DMS114 treated with DMSO at 0.1 percent for 48 hours (cell line): ENCODE data around the gene RASGRP2.

Experiments used
- DNase-seq: peaks from one replicate; lab custom pipeline; 2025; ENCODE audit not compliant: unreplicated experiment; lab: John Stamatoyannopoulos, UW

RASGRP2 gene

DNA sequence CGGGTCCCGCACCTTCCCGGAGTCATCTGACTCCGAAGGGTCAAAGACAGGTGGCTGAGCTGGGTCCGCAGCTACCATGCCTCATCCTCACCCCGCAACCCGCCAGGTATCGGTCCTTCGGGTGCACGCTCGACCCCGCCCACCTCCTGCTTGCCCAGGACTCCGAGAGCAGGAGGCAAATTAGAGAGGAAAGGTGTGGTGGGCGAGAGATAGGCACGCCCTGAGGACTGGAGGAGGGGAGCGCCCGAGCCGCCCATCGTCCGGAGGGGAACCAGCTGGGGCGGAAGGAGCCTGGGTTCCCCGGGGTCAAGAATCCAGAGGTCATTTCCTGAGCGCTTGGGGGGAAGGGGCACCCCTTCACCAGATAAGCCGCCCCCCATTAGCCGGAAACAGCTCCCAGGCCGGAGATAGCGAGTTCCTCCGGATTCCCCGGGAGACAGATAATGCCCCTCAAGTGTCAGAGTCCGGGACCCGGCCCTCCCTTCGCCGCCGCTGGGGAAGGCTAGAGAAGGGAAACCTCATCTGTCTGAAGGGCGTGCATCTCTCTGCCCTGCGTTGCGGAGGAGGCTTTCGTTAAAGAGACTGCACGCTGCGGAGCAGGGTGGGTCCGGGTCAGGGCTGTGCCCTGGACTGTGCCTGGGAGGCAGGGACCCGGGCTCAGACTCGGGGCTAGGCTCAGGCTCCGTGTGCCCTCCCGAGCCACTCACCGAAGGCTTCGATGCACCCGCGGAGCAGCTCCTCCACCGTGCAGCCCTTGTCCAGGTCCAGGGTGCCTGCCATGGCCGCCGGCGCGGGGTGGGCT lies 1.7 kb downstream of the RASGRP2 start:
- no peak for DNase-seq

DNA sequence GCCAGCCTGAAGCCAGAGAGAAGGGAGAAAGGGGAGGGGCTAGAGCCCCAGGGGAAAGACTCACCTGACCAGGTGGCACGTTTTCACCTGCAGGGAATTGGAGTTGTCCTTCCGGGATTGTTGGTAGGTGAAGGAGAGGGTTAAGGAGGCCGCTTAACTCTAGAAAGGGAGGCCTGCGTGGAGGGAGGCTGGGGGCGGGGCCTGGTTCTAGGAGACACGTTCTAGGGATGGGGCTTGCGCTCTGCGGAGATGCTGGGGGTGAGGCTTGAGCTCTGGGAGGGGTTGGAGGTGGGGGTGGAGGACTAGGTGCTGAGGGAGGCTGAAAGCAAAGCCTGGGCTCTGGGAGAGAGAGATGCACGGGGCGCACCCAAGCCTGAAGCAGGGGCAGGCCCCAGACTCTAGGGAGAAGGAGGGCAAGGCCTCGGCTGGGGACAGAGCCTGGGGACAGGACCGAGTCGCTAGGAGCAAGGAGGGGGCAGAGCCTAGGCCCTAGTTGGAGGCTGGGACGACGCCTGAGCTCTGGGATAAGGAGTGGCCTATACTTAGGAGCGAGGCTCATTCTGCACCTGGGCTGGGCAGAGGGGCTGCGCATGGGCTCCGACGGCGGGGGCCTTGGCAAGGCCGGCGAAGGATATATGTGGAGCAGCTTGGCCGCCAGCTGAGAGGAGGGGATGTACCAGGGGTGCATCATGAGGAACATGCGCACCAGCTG lies 2.4 kb downstream of the RASGRP2 start:
- DNase-seq, result no peak

DNA sequence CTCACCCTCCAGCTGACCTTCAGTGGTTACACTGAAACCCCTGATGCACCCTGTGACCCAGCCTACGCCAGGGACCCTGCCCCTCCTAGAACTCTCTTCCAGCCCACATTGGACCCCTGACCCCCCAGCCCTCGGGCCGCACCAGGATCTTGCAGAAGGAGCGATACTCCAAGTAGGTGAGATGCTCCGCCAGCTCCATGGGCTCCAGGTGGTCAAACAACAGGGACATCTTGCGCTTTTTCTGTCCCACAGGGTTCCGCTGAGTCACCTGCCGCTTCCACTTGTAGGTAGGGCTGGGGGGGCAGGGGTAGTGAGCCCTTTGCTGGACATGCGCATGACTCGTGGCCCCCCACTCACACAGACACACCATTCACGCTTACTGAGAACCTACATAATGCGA lies 4.1 kb downstream of the RASGRP2 start:
- DNase-seq, result no peak

DNA sequence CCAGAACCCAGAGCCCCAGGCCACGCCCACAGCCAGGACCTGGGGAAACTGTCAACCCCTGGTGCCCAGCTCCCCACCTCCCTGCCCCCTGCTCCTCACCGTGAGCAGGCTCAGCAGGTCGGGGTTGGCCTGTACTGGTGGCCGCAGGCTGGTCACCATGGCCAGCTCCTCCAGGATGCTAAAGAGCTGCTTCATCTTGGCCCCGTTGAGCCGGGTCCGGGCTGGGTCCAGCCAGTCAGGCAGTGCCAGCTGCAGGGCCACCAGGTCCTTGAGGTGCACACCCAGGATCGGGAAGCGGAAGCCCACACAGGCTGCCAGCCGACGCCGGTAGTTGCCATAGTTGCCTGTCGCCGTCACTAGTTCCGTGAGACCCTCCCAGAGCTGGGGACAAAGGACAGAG lies 7.3 kb downstream of the RASGRP2 start:
- no peak for DNase-seq

DNA sequence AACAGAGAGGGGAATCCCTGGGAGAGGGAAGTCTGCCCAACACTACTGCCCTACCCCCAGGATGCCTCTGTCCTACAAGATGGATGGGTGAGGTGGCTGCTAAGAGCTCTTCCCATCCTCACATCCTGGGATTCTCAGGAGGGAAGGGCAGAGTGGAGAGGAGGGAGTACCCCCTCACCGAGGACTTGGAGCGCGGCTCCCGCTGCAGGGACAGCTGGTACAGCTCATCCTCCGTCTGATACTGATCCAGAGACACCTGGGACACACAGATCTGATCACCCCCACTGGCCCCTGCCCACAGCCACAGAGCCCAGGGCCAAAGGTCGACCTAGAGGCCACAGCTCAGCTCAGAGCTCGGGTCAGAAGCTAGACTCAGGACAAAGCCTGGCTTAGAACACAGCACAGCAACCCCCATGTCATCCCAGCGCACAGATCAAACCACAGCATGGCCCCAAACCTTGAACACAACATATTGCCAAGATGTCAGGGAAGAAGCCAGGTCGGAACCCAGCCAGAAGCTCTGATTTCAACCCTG lies 8.2 kb downstream of the RASGRP2 start:
- DNase-seq, result no peak

DNA sequence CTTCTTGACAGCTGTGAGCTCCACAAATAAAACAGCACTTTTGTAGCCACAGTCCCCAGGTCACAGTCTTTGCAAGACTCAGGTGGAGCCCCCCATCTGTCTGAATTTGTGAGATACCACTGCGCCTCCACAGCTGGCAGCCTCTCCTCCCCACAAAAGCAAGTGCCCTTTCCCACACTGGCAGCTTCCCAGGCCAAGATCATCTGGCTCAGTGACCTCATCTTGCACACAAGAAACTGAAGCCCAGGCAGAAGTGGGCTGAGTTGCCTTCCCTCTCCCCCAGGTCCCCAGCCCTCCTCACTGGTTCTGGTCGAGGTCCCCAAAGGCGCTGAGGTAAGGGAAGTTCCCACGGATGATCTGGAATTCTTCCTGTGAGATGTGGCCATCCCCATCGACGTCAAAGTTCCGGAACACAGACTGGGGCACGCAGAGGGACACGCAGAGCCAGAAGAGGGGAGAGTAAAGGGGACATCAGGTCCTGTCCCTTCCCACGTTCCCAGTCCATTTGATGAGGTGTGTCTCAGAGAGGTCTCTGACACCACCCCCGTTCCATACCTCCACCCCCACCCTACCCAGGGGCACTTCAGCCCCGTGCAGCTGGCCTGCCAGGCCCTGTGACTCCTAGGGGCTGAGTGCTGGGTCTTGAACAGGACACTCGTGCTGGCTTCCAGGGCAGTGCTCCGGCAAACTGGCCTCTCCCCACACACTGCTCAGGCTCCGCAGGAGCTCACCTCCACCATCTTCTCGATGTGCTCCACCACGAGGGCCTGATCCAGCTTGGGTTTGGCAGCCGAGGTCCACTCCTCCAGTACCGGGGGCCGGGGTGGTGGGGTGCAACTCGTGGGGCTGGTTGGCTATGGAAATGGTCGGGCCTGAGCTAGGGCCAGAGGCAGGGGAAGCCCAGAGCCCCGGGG lies 8.9 kb downstream of the RASGRP2 start:
- no peak for DNase-seq

DNA sequence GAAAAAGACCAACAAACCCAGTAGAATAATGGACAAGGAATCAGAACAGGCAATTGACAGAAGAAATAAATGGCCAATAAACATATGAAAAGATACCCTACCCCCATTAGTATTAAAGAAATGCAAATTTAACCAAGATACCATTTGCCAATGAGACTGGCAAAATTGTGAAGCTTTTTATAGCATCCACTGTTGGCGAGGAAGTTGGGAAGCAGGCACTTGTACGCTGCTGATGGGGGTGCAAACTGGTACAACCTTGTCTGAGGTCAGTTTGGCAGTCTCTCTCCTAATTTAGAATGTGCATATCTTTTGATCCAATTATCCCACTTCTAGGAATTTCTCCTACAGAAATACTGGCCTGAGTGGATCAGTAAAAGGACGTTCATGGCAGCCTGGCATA lies 12.3 kb downstream of the RASGRP2 start:
- no peak for DNase-seq

DNA sequence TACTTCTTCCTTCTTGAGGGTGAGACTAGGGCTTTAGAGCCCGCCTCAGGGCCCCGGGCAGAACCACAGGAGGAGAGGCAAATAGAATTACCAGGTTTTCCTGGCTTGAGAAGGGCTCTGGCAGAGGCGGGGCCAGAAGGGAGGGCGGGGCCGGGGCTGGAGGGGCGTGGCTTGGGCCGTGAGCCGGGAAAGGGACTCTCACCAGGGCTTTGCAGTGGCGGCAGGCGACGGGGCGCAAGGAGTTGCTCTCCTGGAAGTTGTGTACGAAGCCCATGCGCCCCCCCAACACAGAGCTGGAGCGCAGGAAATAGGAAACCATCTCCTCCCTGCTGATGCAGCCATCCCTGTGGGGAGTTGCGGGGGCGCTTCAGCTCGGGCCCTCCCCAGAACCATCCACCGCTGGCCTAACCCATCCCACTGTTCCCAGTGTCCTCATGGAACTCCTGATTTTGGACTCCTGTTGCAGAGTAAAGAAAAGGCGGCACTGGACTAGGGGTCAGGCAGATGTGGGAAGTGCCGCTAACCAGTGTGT lies 14.0 kb downstream of the RASGRP2 start:
- DNase-seq, result no peak

DNA sequence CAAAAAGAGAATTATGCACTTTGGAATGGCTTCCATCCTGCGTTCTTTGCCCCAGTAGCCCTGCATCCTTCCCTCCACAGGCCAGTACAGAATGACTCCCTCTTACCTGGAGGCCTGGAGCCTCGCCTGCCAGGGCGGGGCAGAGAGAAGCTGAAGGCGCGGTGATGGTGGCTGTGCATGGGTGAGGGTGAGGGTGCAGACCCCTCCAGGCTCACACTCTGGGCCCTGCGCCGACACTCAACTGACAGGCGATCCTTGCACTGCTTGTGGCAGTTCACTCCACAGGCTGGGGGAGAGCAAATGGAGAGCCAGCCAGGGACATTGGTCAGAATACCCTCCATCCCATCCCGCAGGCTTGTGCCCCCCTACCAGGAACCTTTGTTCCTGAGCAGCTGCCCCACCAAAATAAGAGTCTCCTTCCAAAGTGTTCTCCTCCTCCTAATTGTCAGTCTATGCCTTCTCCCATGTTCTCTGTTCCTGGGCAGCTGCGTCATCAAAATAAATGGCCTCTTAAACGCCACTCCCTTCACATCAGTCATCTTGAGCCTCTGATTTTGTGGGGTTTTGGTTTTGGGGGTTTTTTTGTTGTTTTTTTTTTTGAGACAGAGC lies 15.1 kb downstream of the RASGRP2 start:
- no peak for DNase-seq

DNA sequence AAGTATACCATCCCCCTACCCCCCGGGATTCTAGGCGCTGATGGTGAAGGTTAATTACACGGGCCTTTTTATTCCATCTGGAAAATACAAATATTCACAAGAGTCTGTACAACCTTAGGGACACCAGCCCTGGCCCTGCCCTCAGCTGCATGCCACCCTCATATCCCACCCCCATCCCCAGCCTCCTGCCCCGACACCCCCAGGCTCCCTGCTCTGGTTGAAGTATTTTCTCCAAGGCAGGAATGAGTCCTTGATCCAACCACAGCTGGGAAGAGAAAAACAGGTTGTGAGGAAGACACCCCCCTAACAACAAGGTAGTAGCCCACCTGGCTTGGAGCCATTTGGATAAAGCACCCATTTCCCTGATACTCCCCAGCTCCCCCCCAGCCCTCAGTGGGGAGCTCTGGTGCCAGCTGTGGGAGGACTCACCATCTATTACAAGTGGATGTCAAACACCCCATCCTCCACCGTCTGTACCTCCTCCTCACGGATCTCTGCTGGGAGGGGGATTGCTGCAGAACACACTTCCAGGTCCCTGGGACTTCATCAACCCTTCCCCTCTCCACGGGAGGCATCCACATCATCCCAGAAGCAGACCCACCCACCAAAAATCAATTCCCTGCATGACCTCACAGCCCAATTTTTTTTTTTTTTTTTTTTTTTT lies 16.9 kb downstream of the RASGRP2 start:
- DNase-seq, result no peak

DNA sequence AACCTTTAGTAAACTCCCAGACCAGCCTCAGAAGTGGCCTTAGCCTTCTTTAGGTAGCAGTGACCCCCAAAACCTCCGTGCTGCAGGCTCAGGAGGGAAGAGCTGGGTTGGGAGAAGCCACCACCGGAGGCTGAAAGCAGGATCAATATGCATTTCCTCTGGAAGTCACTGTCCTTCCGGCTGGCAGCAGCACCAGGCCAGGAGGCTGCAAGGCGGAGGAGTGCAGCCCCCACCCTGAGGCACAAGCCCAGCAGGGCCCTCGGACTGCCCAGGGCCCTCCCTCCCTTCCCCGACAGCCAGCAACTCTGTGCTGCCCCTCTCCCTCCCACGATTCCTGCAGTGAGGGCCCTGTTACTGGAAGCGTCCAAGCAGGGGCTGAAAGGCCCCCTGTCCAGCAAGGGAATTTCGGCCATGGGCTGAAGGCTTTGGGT lies 17.7 kb downstream of the RASGRP2 start:
- no peak for DNase-seq

DNA sequence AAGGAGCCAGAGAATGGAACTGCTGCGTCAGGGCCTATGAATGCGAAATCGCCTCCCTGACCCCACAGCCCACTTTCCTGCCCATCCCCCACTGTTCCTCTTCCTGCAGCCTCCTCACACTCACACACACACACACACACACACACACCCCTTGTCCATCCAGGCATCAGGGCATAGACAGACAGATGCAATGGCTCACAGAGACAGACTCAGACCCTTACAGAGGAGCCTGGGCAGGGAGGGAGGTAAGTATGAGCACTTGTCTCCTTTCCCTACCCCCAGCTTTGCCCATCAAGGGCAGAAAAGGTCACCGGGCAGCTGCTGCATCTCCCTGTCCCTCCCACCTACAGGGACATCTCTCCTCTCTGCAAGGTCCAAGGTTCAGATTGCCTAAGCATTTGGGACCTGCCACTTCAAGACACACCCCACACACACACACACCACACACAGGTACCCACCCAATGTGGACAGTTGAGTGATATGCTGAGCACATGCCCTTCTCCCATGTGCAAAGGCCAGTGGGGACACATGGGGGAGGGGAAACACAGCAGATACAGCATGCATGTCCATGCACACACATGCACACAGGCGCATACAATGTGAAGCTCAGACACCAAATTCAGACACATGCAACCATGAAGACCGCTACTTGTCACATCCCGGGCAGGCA lies 18.9 kb downstream of the RASGRP2 start:
- no peak for DNase-seq

DNA sequence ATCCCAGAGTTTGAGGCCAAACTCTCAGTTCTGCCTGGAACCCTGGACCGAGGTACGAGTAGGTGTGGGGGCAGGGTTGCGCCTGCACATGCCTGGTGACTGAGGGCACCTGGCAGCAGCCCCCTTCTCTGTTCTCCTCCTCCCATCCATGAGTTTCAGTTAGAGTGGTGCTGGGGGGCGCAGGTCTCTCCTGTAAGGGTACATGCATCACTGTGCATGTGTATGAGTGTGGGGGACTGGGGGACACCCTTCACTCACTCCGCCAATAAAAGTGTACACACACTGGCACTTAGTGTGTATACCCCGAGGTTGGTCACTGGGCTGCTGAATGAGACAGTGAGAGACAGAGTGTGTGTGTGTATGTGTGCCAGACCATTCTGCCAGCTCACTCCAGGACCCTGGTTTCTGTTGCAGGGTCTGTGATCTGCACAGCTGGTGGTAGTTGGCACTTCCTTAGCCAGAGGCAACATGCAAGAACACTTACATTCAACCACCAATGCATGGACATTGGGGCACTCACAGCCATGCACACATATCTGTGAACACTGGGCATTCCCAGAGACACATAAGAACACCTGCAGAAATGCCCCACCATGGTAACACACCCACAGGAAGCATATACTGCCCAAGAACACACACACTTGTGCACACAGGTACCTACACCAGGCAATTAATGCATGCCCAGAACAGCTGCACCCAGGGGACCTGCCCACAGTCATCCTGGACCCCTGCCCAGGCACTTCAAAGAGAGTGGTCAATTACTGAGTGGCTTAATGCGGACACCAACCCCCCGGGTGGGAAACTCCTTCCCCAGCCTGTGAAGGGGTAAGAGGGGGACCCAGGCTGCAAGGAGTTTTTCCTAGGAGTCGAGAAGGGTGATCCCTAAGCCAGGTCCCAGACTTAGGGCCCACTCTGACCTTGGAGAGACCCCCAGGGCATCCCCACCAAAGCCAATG lies 19.8 kb downstream of the RASGRP2 start:
- no peak for DNase-seq

DNA sequence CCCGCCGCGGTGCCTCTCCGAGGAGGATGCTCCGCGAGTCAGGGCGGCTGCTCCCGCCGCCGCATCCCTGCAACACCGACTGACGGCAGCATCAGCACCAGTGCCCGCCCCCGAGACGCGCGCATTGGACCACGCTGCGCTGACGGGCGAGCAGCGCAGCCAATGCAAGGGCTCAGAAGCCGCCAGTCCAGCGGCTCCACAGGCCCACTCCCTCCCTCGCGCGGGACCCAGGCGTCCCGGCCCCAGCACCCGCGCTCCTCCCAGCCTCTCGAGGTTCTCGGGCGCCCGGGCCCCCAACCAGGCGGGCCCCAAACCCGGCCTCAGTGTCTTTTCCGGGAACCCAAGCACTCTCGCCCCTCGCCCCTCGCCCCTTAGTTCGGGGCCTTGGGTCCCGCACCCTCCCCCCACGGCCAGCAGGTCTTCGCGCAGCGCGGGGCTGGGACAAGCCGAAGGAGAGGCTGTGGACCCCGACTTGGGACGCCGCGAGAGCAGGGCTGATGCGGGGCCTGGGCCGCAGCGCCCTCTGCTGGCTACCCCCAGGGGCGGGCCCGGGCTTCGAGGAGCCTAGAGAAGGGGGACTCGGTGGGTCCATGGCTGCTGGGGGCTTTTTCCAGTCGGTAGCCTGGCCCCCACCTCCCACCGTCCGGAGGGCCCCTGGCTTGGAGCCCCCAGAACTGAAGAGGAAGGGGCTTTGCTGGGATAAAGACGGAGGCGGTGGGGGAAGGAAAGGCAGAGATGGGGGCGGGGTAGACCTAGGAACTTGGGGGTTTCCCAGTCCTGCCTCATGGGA lies 20.6 kb downstream of the RASGRP2 start, which contains the start of gene NRXN2:
NRXN2 (minus strand) TSS at position 81 of the 790 bp plus-strand sequence. CDS start 9,498 bp downstream, outside the sequence.
- DNase-seq, result peak; percentile 81

DNA sequence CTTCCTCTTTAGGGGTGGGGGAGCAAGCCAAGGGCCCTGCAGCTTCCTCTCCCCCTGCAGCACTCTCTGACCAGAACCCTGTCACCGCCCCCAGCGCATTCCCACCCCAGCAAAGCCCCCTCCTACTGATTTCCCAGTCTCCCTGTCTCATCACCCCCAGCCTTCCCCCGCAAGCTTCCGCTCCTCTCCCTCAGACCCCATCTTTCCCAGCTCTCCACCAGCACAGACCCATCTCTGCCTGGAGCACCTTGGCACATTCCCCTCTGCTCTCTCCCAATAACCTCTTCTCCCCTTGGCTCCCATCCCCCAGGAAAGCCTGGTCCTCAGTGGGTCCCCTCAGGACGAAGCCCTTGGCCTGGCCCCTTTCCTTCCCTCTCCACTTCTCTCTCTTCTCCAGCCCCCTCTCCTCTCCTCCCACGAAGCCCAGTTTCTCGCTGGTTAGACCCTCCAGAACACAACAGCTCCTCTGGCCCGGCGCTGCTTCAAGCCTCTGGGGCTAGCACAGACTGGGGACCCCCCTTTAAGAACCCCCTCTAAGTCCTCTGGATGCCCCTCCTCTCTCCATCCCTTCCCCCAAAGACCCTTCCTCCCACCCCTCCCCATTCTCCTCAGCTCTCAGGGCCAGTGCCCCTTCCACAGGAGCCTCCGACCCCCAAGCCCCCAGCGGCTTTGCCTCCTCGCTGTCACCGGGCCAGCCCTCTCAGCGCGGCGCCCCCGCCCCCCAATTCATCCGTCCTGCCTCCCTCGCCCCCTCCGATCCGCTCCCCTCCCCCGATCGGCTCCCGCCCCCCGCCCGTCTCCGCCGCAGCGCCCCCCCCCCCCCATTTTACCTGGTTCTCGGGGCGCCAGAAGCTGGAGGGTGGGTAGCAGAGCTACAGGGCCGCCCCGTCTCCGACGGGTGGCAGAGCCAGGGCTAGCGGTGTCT lies 21.5 kb downstream of the RASGRP2 start:
- DNase-seq, result no peak

DNA sequence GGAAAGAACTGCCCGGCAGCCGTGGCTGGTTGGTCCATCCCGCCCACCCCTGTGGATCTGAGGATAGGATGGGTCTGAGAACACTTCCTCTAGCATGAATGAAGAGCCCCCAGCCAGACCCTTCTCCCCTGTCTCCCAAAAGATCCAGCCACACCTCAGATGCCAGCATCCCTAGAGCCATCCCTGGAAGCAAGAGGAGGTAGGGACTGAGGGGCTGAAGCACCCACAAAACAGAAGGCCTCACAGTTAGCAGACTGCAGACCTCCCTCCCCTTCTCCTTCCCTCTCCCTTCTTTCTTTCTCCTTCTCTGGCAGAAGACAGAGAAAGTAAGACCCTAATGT lies 22.6 kb downstream of the RASGRP2 start:
- no peak for DNase-seq
